K562 (cell line): ENCODE results near the gene PRKCE. TPM values are rescaled to one million over a fixed set of nuclear protein-coding genes. Genes with fewer than 3 reads are reported as not detected.

Source experiments
- ATAC-seq: fragments of 200-7000 bp; cut with Tn5 transposase; 3 replicates; pipeline ENCODE4 v1.9.1; 2020; ENCODE audit warnings: moderate library complexity
- BruUV-seq: library from RNA; stranded (reverse); fragments of 400-500 nt; replicated peaks from 2 replicates; lab custom pipeline; 2021; lab: Mats Ljungman, UMichigan
- CTCF ChIA-PET: fragments of 300-600 bp; formaldehyde crosslinking; extraction: SDS; loops from one replicate; lab custom pipeline; 2021; ENCODE audit warnings: low intra/inter-chr PET ratio; lab: Yijun Ruan, JAX
- POLR2A ChIA-PET: fragments of 300-600, 350-650 bp; sonication (Branson Sonifier 250); formaldehyde crosslinking; extraction: SDS; loops from one replicate; lab custom pipeline; 2021; ENCODE audit warnings: antibody characterized with exemption, inconsistent platforms; lab: Yijun Ruan, JAX
- DNase-seq, 4 experiments: peaks; one replicate each; pipeline versions ENCODE4 v3.0.0 to v3.0.0-alpha.2; 2011 to 2018; ENCODE audit warnings: low spot score in 3 of 4, mixed read lengths in 3 of 4; ENCODE audit errors: extremely low read depth in 1 of 4
- FAIRE-seq: peaks from 2 replicates; lab custom pipeline; 2011; peaks lifted over from hg19 to GRCh38; lab: Jason Lieb, UNC
- H2AFZ ChIP-seq: 2 replicates; pipeline ENCODE4 v1.6.0; 2011; ENCODE audit warnings: low read depth, low read length, control low read depth, inconsistent platforms
- H3K27ac ChIP-seq: fragments of 200-600 bp; 3 replicates; pipeline ENCODE4 v1.8.0; 2011; ENCODE audit warnings: low read depth, mild to moderate bottlenecking, control low read depth, inconsistent platforms, low read length, moderate library complexity, mixed read lengths; ENCODE audit errors: extremely low read depth
- H3K27me3 ChIP-seq, 2 experiments: fragments of 300-600 bp in 1 of 2; 2 replicates in 1 of 2; 3 replicates in 1 of 2; pipeline versions ENCODE4 v1.6.0 to v1.8.0; 2011; ENCODE audit warnings: inconsistent platforms in 2 of 2, low read length in 2 of 2, mild to moderate bottlenecking in 1 of 2, mixed read lengths in 1 of 2, moderate library complexity in 1 of 2; ENCODE audit not compliant: control insufficient read depth in 2 of 2, insufficient read depth in 2 of 2
- H3K36me3 ChIP-seq: fragments of 300-600 bp; 3 replicates; pipeline ENCODE4 v1.8.0; 2011; ENCODE audit warnings: mild to moderate bottlenecking, low read length, inconsistent platforms; ENCODE audit not compliant: control insufficient read depth, insufficient read depth
- H3K4me1 ChIP-seq, 2 experiments: fragments of 200-600 bp in 1 of 2; replicated peaks in 1 of 2; 2 replicates in 1 of 2; 3 replicates in 1 of 2; pipeline versions ENCODE4 v1.5.1 to v1.8.0; 2011; ENCODE audit warnings: inconsistent platforms in 2 of 2, low read length in 2 of 2, mild to moderate bottlenecking in 1 of 2, mixed read lengths in 1 of 2, moderate library complexity in 1 of 2; ENCODE audit not compliant: control insufficient read depth in 2 of 2, insufficient read depth in 2 of 2
- H3K4me2 ChIP-seq: 2 replicates; pipeline ENCODE4 v1.6.1; 2011; ENCODE audit warnings: low read length, control low read depth, inconsistent platforms, mixed read lengths; ENCODE audit not compliant: insufficient read depth
- H3K4me3 ChIP-seq: fragments of 200-600 bp; sonication (generic), shearing (Covaris generic); 2 replicates; pipeline ENCODE4 v1.5.1; 2016; ENCODE audit warnings: control low read depth, inconsistent platforms
- H3K79me2 ChIP-seq: fragments of 200-600 bp; 3 replicates; pipeline ENCODE4 v1.8.0; 2011; ENCODE audit warnings: low read length, inconsistent platforms; ENCODE audit not compliant: control insufficient read depth, insufficient read depth
- H3K9ac ChIP-seq, 2 experiments: 2 replicates each; pipeline versions ENCODE4 v1.6.0 to v1.6.1; 2011; ENCODE audit warnings: low read depth in 2 of 2, low read length in 2 of 2, control low read depth in 1 of 2, inconsistent platforms in 1 of 2, mild to moderate bottlenecking in 1 of 2, mixed read lengths in 1 of 2; ENCODE audit not compliant: insufficient read depth in 1 of 2
- H3K9me1 ChIP-seq: one replicate; pipeline ENCODE4 v1.6.0; 2011; ENCODE audit warnings: inconsistent platforms, mild to moderate bottlenecking, low read length, moderate library complexity; ENCODE audit not compliant: control insufficient read depth, insufficient read depth
- H3K9me3 ChIP-seq: replicated peaks from 2 replicates; pipeline ENCODE4 v1.5.1; 2011; ENCODE audit warnings: low read depth, low read length, inconsistent platforms; ENCODE audit not compliant: control insufficient read depth, insufficient read depth
- H4K20me1 ChIP-seq: replicated peaks from 2 replicates; pipeline ENCODE4 v1.6.1; 2011; ENCODE audit warnings: low read length, inconsistent platforms, mixed read lengths; ENCODE audit not compliant: control insufficient read depth, insufficient read depth
- NFXL1 ChIP-seq: fragments of 450-650 bp; formaldehyde crosslinking; IDR thresholded peaks from 2 replicates; pipeline ENCODE4 v1.4.0; 2021; ENCODE audit warnings: mild to moderate bottlenecking
- RBM22 ChIP-seq: fragments of 200-400 bp; formaldehyde crosslinking; IDR thresholded peaks from 2 replicates; pipeline ENCODE4 v1.6.1; 2018; ENCODE audit warnings: low read length, low read depth; ENCODE audit not compliant: poor library complexity, severe bottlenecking
- YY1 ChIP-seq, 3 experiments: IDR thresholded peaks; 2 replicates each; pipeline ENCODE4 v1.6.1; 2011; ENCODE audit warnings: low read length in 2 of 3, mild to moderate bottlenecking in 2 of 3, moderate library complexity in 2 of 3, borderline replicate concordance in 1 of 3, control low read depth in 1 of 3, low read depth in 1 of 3; ENCODE audit not compliant: insufficient read depth in 3 of 3, insufficient replicate concordance in 2 of 3, control insufficient read depth in 1 of 3, insufficient read length in 1 of 3; ENCODE audit errors: extremely low read depth in 1 of 3
- ZNF253 ChIP-seq: fragments of 250-450 bp; sonication (Bioruptor Pico); conservative IDR thresholded peaks from 2 replicates; pipeline ENCODE4 v1.6.1; 2021; ENCODE audit warnings: mild to moderate bottlenecking
- ZNF518B ChIP-seq: fragments of 250-450 bp; sonication (Bioruptor Pico); IDR thresholded peaks from 2 replicates; pipeline ENCODE4 v1.5.0; 2021; ENCODE audit warnings: mild to moderate bottlenecking, moderate library complexity
- WGBS: fragments of 100-300 bp; shearing (Covaris generic); methylation state at CpG from one replicate; pipeline ENCODE4 v1.1.6; 2016; ENCODE audit warnings: low coverage, mixed read lengths; ENCODE audit not compliant: insufficient coverage; ENCODE audit errors: missing lambda C conversion rate; 5-methylcytosine and 5-hydroxymethylcytosine counted together
- in situ Hi-C: fragments of 300-500 bp; cut with MboI; formaldehyde crosslinking; loops from 4 replicates; pipeline ENCODE4 v1.15.0; 2018; ENCODE audit warnings: inconsistent platforms, mixed read lengths
- intact Hi-C: fragments of 100-400 bp; cut with micrococcal nuclease; formaldehyde crosslinking; loops from 2 replicates; pipeline ENCODE4 v1.14.2; 2022
- polyA plus RNA-seq, 8 experiments: library from polyadenylated mRNA; depleted of rRNA in 4 of 8; stranded (reverse) in 5 of 8; unstranded in 3 of 8; fragments of >200 nt; fragmentation: Nextera tagmentation in 2 of 8; fragmentation: Illumina TruSeq in 1 of 8; extraction: Ambion mirVana in 2 of 8; extraction: Trizol in 1 of 8; gene quantifications; 2 replicates each; pipeline versions ENCODE4 v1.2.1 to v1.2.3, GENCODE V29; 2011 to 2014; ENCODE audit warnings: inconsistent platforms in 1 of 8, missing spikeins in 1 of 8
- total RNA-seq, 7 experiments: library from RNA; depleted of rRNA in 6 of 7; stranded (reverse); fragments of >200 nt in 6 of 7; fragmentation: Illumina TruSeq in 2 of 7; extraction: Trizol in 2 of 7; gene quantifications; 2 replicates each; pipeline versions ENCODE4 v1.2.1 to v1.2.3, GENCODE V29; 2011 to 2021; ENCODE audit warnings: low replicate concordance in 1 of 7

PRKCE gene
- total and polyA plus RNA-seq, 9 of the 15 experiments (the other 6 are each of a cell fraction or from before 2014, with no cell fraction given): 0.06 to 1.0 (median 0.22) TPM; not detected in 1

- no peak for DNase-seq
- Histone ChIP-seq H3K9me3 (no peaks in the 10 kb centered on the region), H3K79me2 (no peaks in the 10 kb centered on the region), H3K9me1 (no peaks in the 10 kb centered on the region), H3K27me3 (peaks cover 19 to 50% of the 10 kb centered on the region in 2 experiments), H3K4me3 (no peak overlapping the region), H3K4me1 (peaks cover 2 to 8% of the 10 kb centered on the region in 2 experiments; a peak in 4 of 5 replicates)
- POLR2A ChIA-PET: interaction anchor here (0.6 kb wide), 1 partner anchor 170 kb away, joined by 3 read pairs; no protein-coding TSS in a partner anchor
- no peak for TF ChIP-seq ZNF253 (CRISPR knock-in tag)
- TF ChIP-seq YY1 (IDR thresholded peaks at IDR 0.05; ENCODE audit: borderline replicate concordance in 1 of 3, control insufficient read depth in 1 of 3, extremely low read depth in 1 of 3, insufficient read depth in 3 of 3, insufficient read length in 1 of 3, insufficient replicate concordance in 2 of 3, low read depth in 1 of 3, low read length in 2 of 3): no peak
- no peak for TF ChIP-seq RBM22
- TF ChIP-seq NFXL1: no peak
- no peak for TF ChIP-seq ZNF518B (CRISPR knock-in tag)
- TF ChIP-seq, all 486 proteins: peak for 0
- Histone ChIP-seq H3K9ac (peak overlapping the region in 1 of 2 experiments; percentile 40; a peak in 1 of 4 replicates), H3K4me2 (no peak overlapping the region), H3K36me3 (no peaks in the 10 kb centered on the region), H2AFZ (no peak overlapping the region), H4K20me1 (no peaks in the 10 kb centered on the region), H3K27ac (no peak overlapping the region)
- WGBS: 3% methylated on average over 11 of the region's 11 CpGs
- CTCF ChIA-PET: interaction anchor here (0.6 to 2.5 kb wide), 6 partner anchors 10 to 819 kb away, joined by 3 to 24 read pairs (median 4); no protein-coding TSS in a partner anchor
- ATAC-seq: peak; percentile 24
- no peak for FAIRE-seq
- BruUV-seq: no TSS peak
- in situ Hi-C loops (no loop called here), intact Hi-C loops (loop anchor here (1.0 to 10.0 kb wide), 3 partner anchors 57 to 293 kb away; no protein-coding TSS in a partner anchor)
Observed at GRCh38 chr2:45643095-45643494, 8.4 kb upstream of the PRKCE start.
